Muscle layer of duodenum (tissue), 2 donors: Measurements from ENCODE around the gene TTI1.
"Not testable (repeated sequence)": the region's sequence is repeated elsewhere in the genome, so short reads cannot be mapped to it uniquely, and the experiment has no call there.

ENCODE experiments used
- H3K27ac ChIP-seq: one replicate; pipeline ENCODE4 v1.7.0; 2013; ENCODE audit warnings: mild to moderate bottlenecking, low read length
- H3K27me3 ChIP-seq: one replicate; pipeline ENCODE4 v1.7.0; 2013; ENCODE audit warnings: low read depth, mild to moderate bottlenecking, control low read depth, low read length
- H3K36me3 ChIP-seq, 2 donors: one replicate each; pipeline ENCODE4 v1.7.0; 2013; ENCODE audit warnings: low read length in 2 of 2, control low read depth in 1 of 2, mild to moderate bottlenecking in 1 of 2; ENCODE audit not compliant: insufficient read depth in 2 of 2, control insufficient read depth in 1 of 2
- H3K4me1 ChIP-seq, 2 donors: one replicate each; pipeline ENCODE4 v1.7.0; 2013; ENCODE audit warnings: low read length in 2 of 2, mild to moderate bottlenecking in 2 of 2, control low read depth in 1 of 2, moderate library complexity in 1 of 2; ENCODE audit not compliant: insufficient read depth in 2 of 2, control insufficient read depth in 1 of 2
- H3K4me3 ChIP-seq, 2 donors: one replicate each; pipeline ENCODE4 v1.7.0; 2013; ENCODE audit warnings: low read length in 2 of 2, low read depth in 1 of 2, mild to moderate bottlenecking in 1 of 2
- H3K9me3 ChIP-seq, 2 donors: one replicate each; pipeline ENCODE4 v1.7.0; 2013; ENCODE audit warnings: low read length in 2 of 2, control low read depth in 1 of 2, mild to moderate bottlenecking in 1 of 2; ENCODE audit not compliant: control insufficient read depth in 1 of 2
- donor health status: healthy.

Gene TTI1

DNA sequence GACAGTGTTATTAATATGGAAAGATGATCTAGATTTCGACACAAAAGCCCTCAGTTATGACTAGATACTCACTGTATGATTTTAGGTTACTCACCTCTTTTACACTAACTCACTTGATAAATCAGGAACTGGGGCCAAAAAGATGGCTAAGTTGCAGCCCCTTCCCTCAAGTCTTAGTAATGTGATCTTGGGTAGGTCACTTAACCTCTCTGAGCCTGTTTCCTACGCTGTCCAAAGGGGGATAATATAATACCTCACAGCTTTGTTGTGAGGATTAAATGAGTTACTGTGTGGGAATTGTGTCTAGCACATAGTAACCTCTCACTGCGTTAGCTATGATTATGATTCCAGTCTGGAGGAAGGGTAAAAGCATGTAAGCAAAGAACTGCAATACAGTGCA is 1.3 kb downstream of the TTI1 start:
- Histone ChIP-seq H3K4me1 (peaks cover 28 to 38% of the 10 kb centered on the region in 2 donors), H3K27ac (no peak overlapping the region), H3K9me3 (no peaks in the 10 kb centered on the region), H3K36me3 (peaks cover 0 to 6% of the 10 kb centered on the region in 2 donors), H3K27me3 (no peaks in the 10 kb centered on the region), H3K4me3 (peak overlapping the region in 1 of 2 donors; percentile 99)

DNA sequence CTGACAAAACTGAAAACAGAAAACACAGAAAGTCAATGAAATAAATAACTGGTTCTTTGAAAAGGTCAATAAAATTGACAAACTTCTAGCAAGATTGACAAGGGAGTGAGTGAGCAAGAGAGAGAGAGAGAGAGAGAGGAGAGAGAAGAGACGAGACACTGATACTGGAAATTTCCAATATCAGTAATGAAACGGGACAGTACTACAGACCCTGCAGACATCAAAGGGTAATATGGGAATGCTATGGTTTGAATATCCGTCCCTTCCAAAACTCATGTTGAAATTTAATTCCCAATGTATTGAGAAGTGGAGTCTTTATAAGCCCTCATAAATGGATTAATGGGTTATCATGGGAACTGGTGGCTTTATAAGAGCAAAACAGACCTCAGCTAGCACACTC is 3.8 kb downstream of the TTI1 start:
- Histone ChIP-seq H3K36me3 (peaks cover 0 to 5% of the 10 kb centered on the region in 2 donors), H3K4me3 (no peak overlapping the region), H3K9me3 (no peaks in the 10 kb centered on the region), H3K27me3 (no peaks in the 10 kb centered on the region), H3K4me1 (peaks cover 13 to 14% of the 10 kb centered on the region in 2 donors), H3K27ac (no peak overlapping the region)

DNA sequence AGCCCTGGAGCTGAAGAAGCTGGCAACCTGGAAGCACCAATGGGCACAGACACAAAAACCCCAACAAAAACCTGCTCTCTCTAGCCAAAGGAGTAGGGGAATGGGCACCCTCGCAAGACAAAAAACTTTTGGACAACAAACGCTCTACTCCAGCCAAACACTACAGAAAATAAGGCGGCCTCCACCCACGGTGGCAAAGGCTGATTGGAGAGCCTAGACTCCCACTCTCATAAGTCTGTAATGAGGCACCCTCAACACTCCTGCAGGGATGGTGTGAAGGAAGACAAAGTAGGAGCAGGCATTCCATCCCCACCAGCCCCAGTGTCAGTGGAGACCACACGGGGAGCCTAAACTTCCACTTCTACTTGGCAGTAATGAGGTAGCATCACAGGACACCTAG is 8.8 kb downstream of the TTI1 start:
- no peak overlapping the region for H3K4me3 ChIP-seq
- H3K27ac ChIP-seq: no peak overlapping the region
- H3K36me3 ChIP-seq: peaks cover 0 to 5% of the 10 kb centered on the region in 2 donors
- H3K27me3 ChIP-seq: no peaks in the 10 kb centered on the region
- peaks cover 0 to 10% of the 10 kb centered on the region in 2 donors for H3K4me1 ChIP-seq
- no peaks in the 10 kb centered on the region for H3K9me3 ChIP-seq

DNA sequence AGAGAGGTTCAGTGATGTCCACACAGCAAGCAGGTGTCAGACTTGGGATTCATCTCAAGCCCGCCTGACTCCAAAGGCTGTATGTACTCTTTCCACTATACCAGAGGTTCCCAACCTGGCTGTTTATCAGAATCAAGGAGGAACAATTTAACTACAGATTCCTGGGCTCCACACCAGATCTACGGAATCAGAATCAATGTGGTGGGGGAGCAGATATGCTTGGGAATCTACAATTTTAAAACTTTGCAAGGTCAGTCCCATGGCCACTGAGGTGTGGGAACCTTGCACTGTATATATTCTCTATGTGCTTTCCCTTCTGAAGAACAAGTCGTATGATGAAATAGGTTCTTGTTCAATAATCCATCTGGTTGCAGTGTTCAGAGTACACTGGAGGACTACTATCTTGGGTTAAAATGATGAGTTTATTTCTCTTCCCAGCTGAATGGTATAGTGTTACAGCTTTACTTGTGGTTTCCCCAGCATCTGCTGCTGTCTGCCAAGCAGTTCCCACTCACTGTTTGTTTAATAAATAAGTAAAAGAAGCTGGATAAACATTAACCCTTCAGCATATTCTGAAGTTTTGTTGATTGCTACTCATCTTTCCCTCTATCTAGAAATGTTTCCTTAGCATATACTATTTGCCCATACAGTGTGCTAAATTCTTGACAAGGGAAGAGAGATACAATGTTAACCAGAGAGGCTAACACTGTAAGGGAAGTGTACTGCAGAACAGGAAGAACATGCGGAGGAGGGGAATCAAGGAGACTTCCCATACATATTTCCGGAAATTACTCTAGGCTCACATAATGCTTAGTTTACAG is 9.9 kb downstream of the TTI1 start:
- H3K27me3 ChIP-seq: no peaks in the 10 kb centered on the region
- peaks cover 0 to 6% of the 10 kb centered on the region in 2 donors for H3K9me3 ChIP-seq

DNA sequence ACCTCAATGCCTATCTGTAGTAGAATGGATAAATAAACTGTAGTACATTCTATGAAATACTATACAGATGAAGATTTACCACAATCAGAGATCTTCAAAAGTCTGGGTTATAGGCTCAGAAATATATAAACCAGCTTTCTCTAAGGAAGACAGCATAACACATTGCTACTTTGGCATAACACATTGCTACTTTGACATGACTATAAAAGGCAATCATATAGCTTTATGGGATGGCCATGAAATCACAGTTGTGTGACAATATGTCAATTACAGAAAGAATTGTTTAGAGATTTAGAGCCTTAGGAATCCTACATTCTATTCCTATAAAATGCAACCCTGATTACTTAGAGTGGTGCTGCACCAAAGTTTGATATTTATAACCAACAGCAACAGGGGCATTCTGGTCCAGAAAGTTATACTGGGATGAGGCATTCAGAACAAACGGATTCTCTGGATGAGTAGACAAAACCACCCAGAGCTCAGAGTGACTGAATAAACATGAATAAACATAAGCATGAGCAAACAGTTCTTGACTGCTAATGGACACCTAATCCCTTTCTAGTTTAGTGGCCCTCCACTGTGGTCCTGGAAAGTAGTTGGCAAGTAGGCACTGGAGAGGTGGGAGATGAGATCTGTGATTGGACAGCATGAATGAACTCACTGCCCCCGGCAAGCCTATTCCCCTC is 12.0 kb downstream of the TTI1 start:
- Histone ChIP-seq H3K4me3 (no peak overlapping the region), H3K4me1 (peaks cover 0 to 10% of the 10 kb centered on the region in 2 donors), H3K27me3 (no peaks in the 10 kb centered on the region), H3K36me3 (peaks cover 15 to 28% of the 10 kb centered on the region in 2 donors), H3K9me3 (peaks cover 6 to 8% of the 10 kb centered on the region in 2 donors), H3K27ac (no peak overlapping the region)

More for the DNA sequence above, 9.9 kb downstream of the TTI1 start:
- H3K27ac ChIP-seq: no peak overlapping the region
- no peak overlapping the region for H3K4me3 ChIP-seq
- H3K4me1 ChIP-seq: peaks cover 0 to 10% of the 10 kb centered on the region in 2 donors
- H3K36me3 ChIP-seq: peaks cover 3 to 13% of the 10 kb centered on the region in 2 donors

DNA sequence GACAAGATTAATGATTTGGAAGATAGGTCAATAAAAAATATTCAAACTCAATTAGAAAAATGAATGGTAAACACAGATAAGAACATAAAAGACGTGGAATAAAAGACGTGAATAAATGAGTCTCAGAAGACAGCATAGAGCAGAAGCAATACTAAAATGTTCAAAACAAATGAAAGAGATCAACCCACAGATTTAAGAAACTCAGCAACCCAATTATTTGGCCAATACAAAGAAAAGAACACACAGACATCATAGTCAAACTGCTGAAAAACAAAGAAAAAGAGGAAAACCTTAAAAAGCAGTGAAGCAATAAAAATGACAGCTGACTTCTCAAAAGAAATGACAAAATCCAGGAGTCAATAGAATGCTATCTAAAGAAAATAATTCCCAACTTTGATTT is 14.9 kb downstream of the TTI1 start:
- peaks cover 19 to 26% of the 10 kb centered on the region in 2 donors for H3K36me3 ChIP-seq
- no peak overlapping the region for H3K4me3 ChIP-seq
- no peaks in the 10 kb centered on the region for H3K27me3 ChIP-seq
- H3K4me1 ChIP-seq: peaks cover 0 to 5% of the 10 kb centered on the region in 2 donors
- H3K9me3 ChIP-seq: peaks cover 6 to 8% of the 10 kb centered on the region in 2 donors
- H3K27ac ChIP-seq: no peak overlapping the region

DNA sequence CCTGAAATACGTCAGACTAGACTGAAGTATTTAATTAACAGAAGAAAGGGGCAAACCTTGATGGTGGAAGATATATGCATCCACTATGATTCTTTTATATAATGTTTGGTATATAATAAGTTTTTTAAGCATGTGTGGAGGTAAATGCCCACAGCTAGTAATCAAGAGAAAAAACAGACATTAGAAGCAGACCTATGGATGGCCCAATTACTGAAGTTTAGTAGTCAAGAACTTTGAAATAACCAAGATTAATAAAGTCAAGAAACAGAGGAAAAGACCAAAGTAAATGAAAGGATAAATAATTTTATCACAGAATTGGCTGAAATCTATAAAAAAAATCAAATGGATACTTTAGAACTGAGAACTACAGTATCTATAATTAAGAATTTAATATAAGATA is 15.3 kb downstream of the TTI1 start:
- Histone ChIP-seq H3K27ac (no peak overlapping the region), H3K4me3 (no peak overlapping the region), H3K27me3 (no peaks in the 10 kb centered on the region), H3K9me3 (peaks cover 6 to 8% of the 10 kb centered on the region in 2 donors), H3K4me1 (peaks cover 0 to under 1% of the 10 kb centered on the region in 2 donors), H3K36me3 (peaks cover 23 to 29% of the 10 kb centered on the region in 2 donors)

DNA sequence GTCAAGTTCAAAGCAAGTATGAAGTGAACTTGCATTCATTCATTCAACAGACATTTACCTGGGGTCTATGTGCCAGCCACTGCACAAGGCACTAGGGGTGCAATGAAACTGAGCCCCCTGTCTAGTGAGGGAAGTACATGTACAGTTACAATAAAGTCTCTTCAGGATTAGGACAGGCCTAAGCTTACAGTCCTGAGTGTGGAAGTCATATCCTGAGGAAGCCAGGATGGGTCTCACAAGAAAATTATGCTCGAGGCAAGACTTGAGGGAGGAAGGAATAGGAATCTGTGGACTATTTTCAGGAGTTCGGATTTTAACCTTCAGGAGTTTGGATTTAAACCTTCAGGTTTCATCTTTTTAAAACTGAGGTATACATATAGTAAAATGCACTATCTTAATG is 19.4 kb downstream of the TTI1 start:
- Histone ChIP-seq H3K4me3 (no peak overlapping the region), H3K9me3 (peaks cover 6% of the 10 kb centered on the region in 2 donors), H3K27ac (no peak overlapping the region), H3K27me3 (no peaks in the 10 kb centered on the region), H3K36me3 (peaks cover 41 to 48% of the 10 kb centered on the region in 2 donors), H3K4me1 (no peaks in the 10 kb centered on the region)

DNA sequence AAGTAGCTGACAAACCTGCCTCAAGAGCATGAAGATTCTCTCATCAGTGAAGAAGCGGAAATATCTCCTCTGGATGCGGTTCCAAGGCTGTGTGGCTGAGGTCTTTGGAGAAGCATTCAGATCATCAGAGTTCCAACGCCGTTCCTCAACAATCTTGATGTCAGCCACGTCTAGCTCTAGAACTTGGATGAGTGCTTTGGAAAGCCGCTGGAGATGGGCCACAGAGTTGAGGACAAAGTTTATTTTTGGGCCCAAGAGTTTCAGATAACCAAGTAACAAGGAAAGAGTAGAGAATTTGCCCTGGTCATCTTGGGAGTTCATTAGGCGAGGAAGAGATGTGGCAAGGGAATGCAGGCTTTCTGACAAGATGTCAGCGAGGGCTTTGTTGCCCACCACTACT is 20.9 kb downstream of the TTI1 start:
- Histone ChIP-seq H3K4me3 (no peak overlapping the region), H3K27ac (no peak overlapping the region), H3K36me3 (peaks cover 31 to 35% of the 10 kb centered on the region in 2 donors), H3K4me1 (no peaks in the 10 kb centered on the region), H3K27me3 (no peaks in the 10 kb centered on the region), H3K9me3 (no peaks in the 10 kb centered on the region)

DNA sequence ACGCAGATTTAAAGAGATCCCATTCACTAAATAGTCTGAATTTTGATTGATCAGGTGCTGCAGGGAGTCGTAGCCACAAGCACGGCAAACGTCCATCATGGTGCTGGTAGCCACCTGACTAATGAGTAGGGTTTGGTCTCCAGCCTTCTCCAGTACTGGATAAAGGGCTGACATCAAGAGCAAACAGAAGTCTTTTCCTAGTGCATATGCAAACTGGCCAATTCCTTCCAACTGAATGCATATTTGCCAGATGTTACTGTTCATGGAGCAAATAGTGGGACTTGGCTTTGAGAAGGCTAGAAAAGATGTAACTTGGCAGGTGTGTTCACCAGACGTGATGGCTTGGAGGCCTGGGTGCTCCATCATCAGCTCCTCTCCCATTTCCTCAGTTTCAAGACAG is 21.6 kb downstream of the TTI1 start:
- Histone ChIP-seq H3K4me3 (no peak overlapping the region), H3K36me3 (peaks cover 26 to 29% of the 10 kb centered on the region in 2 donors), H3K27ac (no peak overlapping the region), H3K4me1 (no peaks in the 10 kb centered on the region), H3K27me3 (no peaks in the 10 kb centered on the region), H3K9me3 (no peaks in the 10 kb centered on the region)

DNA sequence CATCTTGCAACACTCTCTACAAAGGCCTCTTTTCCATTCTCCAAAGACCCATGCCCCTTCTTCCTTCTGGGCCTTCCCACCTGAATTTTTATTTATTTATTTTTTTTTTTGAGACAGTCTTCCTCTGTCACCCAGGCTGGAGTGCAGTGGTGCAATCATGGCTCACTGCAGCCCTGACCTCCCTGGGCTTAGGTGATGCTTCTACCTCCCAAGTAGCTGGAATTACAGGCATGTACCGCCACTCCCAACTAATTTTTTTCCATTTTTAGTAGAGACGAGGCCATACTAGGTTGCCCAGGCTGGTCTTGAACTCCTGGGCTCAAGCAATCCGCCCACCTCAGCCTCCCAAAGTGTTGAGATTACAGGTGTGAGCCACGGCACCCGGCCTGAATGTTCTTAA is 23.8 kb downstream of the TTI1 start:
- H3K9me3 ChIP-seq: not testable (repeated sequence)

More for the DNA sequence above, 23.8 kb downstream of the TTI1 start:
- H3K4me3 ChIP-seq, H3K27me3 ChIP-seq, H3K4me1 ChIP-seq, H3K27ac ChIP-seq: not testable (repeated sequence)
- peaks cover 28% of the 10 kb centered on the region in 2 donors for H3K36me3 ChIP-seq
